BLaER1 (cell line): ENCODE data around the gene OR5L1.

Experiments used
- H3K27ac ChIP-seq: shearing (Covaris generic); formaldehyde crosslinking; 2 replicates; pipeline ENCODE4 v1.8.1; 2022
- H3K27me3 ChIP-seq: shearing (Covaris generic); formaldehyde crosslinking; 2 replicates; pipeline ENCODE4 v1.8.1; 2022
- H3K36me3 ChIP-seq: shearing (Covaris generic); formaldehyde crosslinking; 2 replicates; pipeline ENCODE4 v1.8.1; 2022
- H3K4me1 ChIP-seq: shearing (Covaris generic); formaldehyde crosslinking; 2 replicates; pipeline ENCODE4 v1.8.1; 2022
- H3K4me2 ChIP-seq: shearing (Covaris generic); formaldehyde crosslinking; 2 replicates; pipeline ENCODE4 v1.8.1; 2022
- H3K4me3 ChIP-seq: shearing (Covaris generic); formaldehyde crosslinking; 2 replicates; pipeline ENCODE4 v1.8.1; 2022
- H3K9ac ChIP-seq: shearing (Covaris generic); formaldehyde crosslinking; 2 replicates; pipeline ENCODE4 v1.8.1; 2022
- H3K9me3 ChIP-seq: shearing (Covaris generic); formaldehyde crosslinking; 2 replicates; pipeline ENCODE4 v1.8.1; 2022
- H4K20me1 ChIP-seq: shearing (Covaris generic); formaldehyde crosslinking; 2 replicates; pipeline ENCODE4 v1.8.1; 2022
- Cebpa-rat ChIP-seq: shearing (Covaris generic); IDR thresholded peaks from 2 replicates; pipeline ENCODE4 v1.8.1; 2022

Gene OR5L1

DNA sequence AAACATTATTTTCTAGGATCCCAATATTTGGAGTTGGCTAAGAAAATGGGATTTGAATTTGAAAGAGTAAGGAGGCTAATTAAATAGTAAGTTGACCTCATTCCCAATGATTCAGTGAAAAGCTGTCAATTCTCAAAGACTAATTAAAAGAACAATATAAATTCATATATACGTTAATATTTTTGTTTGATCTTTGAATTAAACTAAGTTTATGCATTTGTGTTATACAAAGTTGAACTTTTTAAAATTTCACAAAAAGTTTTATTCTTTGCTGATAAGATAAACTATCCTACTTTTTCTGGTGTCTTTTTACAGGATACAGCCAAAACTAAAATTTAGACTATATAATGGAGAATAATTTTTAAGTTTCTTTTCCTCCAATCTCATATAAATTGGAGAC is at the start of gene OR5L1:
Gene OR5L1 (plus strand): TSS at position 301 of the 400 bp plus-strand sequence. CDS start 100 bp downstream, outside the sequence.
- no peak for TF ChIP-seq Cebpa-rat
- Histone ChIP-seq H3K27ac (no peak within 1 kb of the TSS), H4K20me1 (no peaks in the 10 kb centered on the region), H3K9me3 (peaks cover 11% of the 10 kb centered on the region), H3K4me1 (no peaks in the 10 kb centered on the region), H3K4me2 (no peak within 1 kb of the TSS), H3K9ac (no peak within 1 kb of the TSS), H3K27me3 (no peaks in the 10 kb centered on the region), H3K4me3 (no peak within 1 kb of the TSS), H3K36me3 (no peaks in the 10 kb centered on the region)

DNA sequence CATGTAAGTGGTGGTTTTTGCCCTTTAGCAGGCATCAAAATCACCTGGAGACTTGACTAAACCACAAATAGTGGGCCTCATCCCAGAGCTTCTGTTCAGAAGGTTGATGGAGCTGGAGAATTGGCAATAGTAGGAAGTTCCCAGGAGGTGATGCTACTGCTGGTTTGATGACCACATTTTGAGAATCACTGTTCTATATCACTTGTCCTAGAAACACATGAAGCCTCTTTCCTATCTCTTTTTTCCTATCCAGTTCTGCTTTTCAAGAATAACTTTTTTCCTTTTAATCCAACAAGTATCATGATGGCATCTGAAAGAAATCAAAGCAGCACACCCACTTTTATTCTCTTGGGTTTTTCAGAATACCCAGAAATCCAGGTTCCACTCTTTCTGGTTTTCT is 38.0 kb upstream of the OR5L1 start, which contains the start of gene OR5D13:
Gene OR5D13 (plus strand): TSS at position 301 of the 400 bp plus-strand sequence. CDS start 0 bp downstream, at position 301.
- Histone ChIP-seq H3K27ac (no peak within 1 kb of the TSS), H3K36me3 (no peaks in the 10 kb centered on the region), H3K27me3 (no peaks in the 10 kb centered on the region), H3K4me1 (no peaks in the 10 kb centered on the region), H3K4me2 (no peak within 1 kb of the TSS), H3K9me3 (no peaks in the 10 kb centered on the region), H4K20me1 (no peaks in the 10 kb centered on the region), H3K4me3 (no peak within 1 kb of the TSS), H3K9ac (no peak within 1 kb of the TSS)
- no peak for TF ChIP-seq Cebpa-rat

DNA sequence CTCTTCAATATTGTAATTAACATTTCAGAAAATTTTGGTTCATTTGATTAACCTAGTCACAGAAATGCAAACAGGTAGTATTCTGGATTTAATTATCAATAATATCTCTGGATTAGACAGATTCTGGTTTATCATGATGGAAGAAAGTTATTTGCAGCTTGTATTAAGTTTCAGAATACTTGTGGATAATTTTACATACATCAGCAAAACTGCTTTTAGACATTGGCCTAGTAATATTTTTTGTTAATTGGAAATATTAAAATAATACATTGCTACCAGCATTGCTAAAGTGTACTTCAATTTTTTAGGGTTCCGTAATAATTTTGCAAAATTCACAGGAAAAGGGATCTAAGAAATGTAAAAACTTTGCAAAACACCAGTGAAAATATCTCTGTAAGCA is 19.6 kb upstream of the OR5L1 start:
- H3K36me3 ChIP-seq = no peaks in the 10 kb centered on the region
- no peaks in the 10 kb centered on the region for H3K9me3 ChIP-seq
- H4K20me1 ChIP-seq = no peaks in the 10 kb centered on the region
- no peak overlapping the region for H3K9ac ChIP-seq
- TF ChIP-seq Cebpa-rat = no peak
- H3K27me3 ChIP-seq = no peaks in the 10 kb centered on the region
- no peak overlapping the region for H3K4me3 ChIP-seq
- no peak overlapping the region for H3K27ac ChIP-seq
- no peaks in the 10 kb centered on the region for H3K4me1 ChIP-seq
- H3K4me2 ChIP-seq = no peak overlapping the region

DNA sequence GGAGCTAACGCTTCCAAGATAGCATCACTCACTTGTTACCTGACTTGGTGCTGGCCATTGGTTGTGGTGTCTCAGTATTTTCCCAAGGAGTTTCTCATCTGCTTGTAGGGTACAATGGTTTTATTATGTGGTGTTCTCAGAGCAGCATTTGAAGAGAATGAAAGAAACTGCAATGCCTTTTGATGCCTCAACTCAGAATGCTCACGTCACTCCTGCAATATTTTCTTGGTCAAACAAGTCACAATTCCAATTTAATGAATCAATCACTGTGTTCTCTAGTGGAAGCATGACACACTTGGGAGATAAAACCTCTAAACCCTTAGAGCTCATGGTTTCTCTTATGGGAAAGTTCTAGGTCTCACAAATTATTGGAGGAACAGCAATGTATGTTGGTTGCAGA is 17.8 kb upstream of the OR5L1 start:
- H3K27ac ChIP-seq = no peak overlapping the region
- no peak for TF ChIP-seq Cebpa-rat
- H3K9me3 ChIP-seq = no peaks in the 10 kb centered on the region
- H3K4me2 ChIP-seq = no peak overlapping the region
- no peaks in the 10 kb centered on the region for H3K36me3 ChIP-seq
- H3K27me3 ChIP-seq = no peaks in the 10 kb centered on the region
- no peaks in the 10 kb centered on the region for H4K20me1 ChIP-seq
- H3K4me1 ChIP-seq = no peaks in the 10 kb centered on the region
- no peak overlapping the region for H3K9ac ChIP-seq
- H3K4me3 ChIP-seq = no peak overlapping the region

DNA sequence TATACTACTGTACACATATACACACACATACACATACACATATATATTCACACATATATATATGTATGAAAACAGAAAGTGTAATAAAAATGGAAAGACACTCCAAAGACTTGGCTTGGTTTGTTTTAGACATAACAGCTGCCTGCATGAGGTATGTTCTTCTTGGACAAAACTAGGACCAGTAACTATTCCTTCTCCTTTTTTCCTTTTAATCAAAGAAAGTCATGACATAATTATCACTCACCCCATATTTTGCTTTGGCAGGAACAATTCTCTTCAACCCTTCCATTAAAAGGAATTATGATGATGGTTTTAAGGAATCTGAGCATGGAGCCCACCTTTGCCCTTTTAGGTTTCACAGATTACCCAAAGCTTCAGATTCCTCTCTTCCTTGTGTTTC is 15.9 kb upstream of the OR5L1 start, which contains the start of gene OR5D14:
Gene OR5D14 (plus strand): TSS at position 301 of the 400 bp plus-strand sequence. CDS start 0 bp downstream, at position 301.
- H3K9me3 ChIP-seq = no peaks in the 10 kb centered on the region
- H4K20me1 ChIP-seq = no peaks in the 10 kb centered on the region
- no peaks in the 10 kb centered on the region for H3K36me3 ChIP-seq
- H3K4me2 ChIP-seq = no peak within 1 kb of the TSS
- no peak within 1 kb of the TSS for H3K27ac ChIP-seq
- no peaks in the 10 kb centered on the region for H3K27me3 ChIP-seq
- H3K9ac ChIP-seq = no peak within 1 kb of the TSS
- H3K4me3 ChIP-seq = no peak within 1 kb of the TSS
- TF ChIP-seq Cebpa-rat = no peak
- H3K4me1 ChIP-seq = no peaks in the 10 kb centered on the region

DNA sequence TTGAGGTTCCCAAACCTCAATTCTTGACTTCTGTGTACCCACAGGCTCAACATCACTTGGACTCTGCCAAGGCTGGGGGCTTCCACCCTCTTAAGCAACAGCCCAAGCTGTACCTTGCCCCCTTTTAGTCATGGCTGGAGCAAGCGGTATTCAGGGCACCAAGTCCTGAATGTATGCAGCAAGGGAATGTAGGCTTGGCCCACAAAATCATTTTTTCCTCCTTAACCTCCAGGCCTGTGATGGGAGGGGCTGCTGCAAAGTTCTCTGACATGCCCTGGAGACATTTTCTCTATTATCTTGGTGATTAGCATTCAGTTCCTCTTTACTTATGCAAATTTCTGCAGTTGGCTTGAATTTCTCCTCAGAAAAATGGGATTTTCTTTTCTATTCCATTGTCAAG is 4.9 kb upstream of the OR5L1 start:
- Histone ChIP-seq H3K27ac (no peak overlapping the region), H4K20me1 (no peaks in the 10 kb centered on the region), H3K27me3 (no peaks in the 10 kb centered on the region), H3K4me1 (no peaks in the 10 kb centered on the region), H3K4me2 (no peak overlapping the region), H3K4me3 (no peak overlapping the region), H3K36me3 (no peaks in the 10 kb centered on the region), H3K9me3 (peaks cover 20% of the 10 kb centered on the region), H3K9ac (no peak overlapping the region)
- no peak for TF ChIP-seq Cebpa-rat

DNA sequence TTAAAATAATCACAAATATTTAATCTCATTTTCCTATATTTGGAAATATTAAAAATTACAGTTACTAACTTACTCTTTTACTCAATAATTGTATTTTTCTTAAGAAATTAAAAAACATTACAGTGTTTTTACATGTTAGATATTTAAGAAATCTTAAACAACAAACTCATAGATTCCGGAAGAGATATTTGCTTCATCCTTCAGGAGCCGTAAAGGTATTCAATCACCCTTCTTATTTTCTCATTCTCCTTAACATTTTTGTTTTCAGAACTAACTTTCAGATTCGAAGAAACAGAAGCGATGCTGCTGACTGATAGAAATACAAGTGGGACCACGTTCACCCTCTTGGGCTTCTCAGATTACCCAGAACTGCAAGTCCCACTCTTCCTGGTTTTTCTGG is 8.2 kb downstream of the OR5L1 start, which contains the start of gene OR5D18:
Gene OR5D18 (plus strand): TSS at position 301 of the 400 bp plus-strand sequence. CDS start 0 bp downstream, at position 301.
- Histone ChIP-seq H3K4me3 (no peak within 1 kb of the TSS), H3K4me2 (no peak within 1 kb of the TSS), H3K27ac (no peak within 1 kb of the TSS), H3K36me3 (no peaks in the 10 kb centered on the region), H3K4me1 (no peaks in the 10 kb centered on the region), H3K9ac (no peak within 1 kb of the TSS), H3K27me3 (no peaks in the 10 kb centered on the region), H4K20me1 (no peaks in the 10 kb centered on the region), H3K9me3 (no peaks in the 10 kb centered on the region)
- TF ChIP-seq Cebpa-rat = no peak

DNA sequence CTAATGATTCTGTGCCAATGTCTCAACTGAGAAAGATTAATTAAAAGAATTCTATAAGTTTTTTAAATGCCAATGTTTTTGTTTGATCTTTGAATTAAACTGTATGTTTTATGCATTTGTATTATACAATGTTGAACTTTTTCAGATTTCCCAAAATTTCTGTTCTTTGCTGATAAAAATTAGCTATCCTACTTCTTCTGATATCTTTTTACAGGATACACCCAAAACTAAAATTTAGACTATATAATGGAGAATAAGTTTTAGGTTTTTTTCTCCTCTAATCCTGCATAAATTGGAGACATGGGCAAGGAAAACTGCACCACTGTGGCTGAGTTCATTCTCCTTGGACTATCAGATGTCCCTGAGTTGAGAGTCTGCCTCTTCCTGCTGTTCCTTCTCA is 15.8 kb downstream of the OR5L1 start, which contains the start of gene OR5L2:
Gene OR5L2 (plus strand): TSS at position 301 of the 400 bp plus-strand sequence. CDS start 0 bp downstream, at position 301.
- no peaks in the 10 kb centered on the region for H3K36me3 ChIP-seq
- no peak within 1 kb of the TSS for H3K4me3 ChIP-seq
- no peak within 1 kb of the TSS for H3K27ac ChIP-seq
- H3K4me1 ChIP-seq = no peaks in the 10 kb centered on the region
- no peak within 1 kb of the TSS for H3K4me2 ChIP-seq
- no peaks in the 10 kb centered on the region for H4K20me1 ChIP-seq
- H3K27me3 ChIP-seq = no peaks in the 10 kb centered on the region
- no peaks in the 10 kb centered on the region for H3K9me3 ChIP-seq
- H3K9ac ChIP-seq = no peak within 1 kb of the TSS
- TF ChIP-seq Cebpa-rat = no peak

DNA sequence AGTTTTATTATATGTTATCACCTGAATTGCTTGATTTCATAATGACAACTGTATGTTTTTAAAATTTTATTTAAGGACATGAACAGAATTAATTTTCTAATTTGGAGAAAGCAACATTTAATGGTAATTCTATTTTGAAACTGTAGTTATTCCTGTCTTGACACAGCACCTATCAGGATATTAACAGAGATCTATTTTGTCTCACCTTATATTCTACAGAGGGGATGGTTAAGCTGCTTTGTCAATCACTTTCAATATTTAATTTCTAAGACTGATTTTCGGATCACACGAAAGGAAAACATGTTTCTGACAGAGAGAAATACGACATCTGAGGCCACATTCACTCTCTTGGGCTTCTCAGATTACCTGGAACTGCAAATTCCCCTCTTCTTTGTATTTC is 27.3 kb downstream of the OR5L1 start, which contains the start of gene OR5D16:
Gene OR5D16 (plus strand): TSS at position 301 of the 400 bp plus-strand sequence. CDS start 0 bp downstream, at position 301.
- Histone ChIP-seq H3K36me3 (no peaks in the 10 kb centered on the region), H4K20me1 (no peaks in the 10 kb centered on the region), H3K4me3 (no peak within 1 kb of the TSS), H3K9me3 (peaks cover 5% of the 10 kb centered on the region; the same call in 1 of the 2 replicates), H3K4me1 (no peaks in the 10 kb centered on the region), H3K9ac (no peak within 1 kb of the TSS), H3K4me2 (no peak within 1 kb of the TSS), H3K27ac (no peak within 1 kb of the TSS), H3K27me3 (no peaks in the 10 kb centered on the region)
- no peak for TF ChIP-seq Cebpa-rat

DNA sequence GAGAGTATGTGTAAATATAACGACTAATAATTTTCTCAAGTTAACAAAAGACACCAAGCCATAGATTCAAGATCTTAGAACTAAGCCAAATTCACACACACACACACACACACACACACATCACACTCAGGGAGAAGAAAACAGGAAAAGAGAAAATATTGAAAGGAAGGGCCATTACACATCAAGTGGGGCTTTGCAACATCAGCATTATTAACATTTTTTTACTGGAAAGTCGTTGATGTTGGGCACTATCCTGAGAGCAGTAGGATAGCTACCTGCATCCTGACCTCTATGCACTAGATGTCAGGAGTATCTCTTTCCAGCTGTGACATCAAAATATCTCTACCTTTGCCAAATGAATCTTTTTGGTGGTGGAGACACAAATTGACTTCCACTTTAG is 36.3 kb downstream of the OR5L1 start:
- Histone ChIP-seq H3K27me3 (no peaks in the 10 kb centered on the region), H3K9ac (no peak overlapping the region), H3K4me1 (no peaks in the 10 kb centered on the region), H3K9me3 (no peaks in the 10 kb centered on the region), H3K27ac (no peak overlapping the region), H3K36me3 (no peaks in the 10 kb centered on the region), H3K4me2 (no peak overlapping the region), H4K20me1 (no peaks in the 10 kb centered on the region), H3K4me3 (no peak overlapping the region)
- no peak for TF ChIP-seq Cebpa-rat

DNA sequence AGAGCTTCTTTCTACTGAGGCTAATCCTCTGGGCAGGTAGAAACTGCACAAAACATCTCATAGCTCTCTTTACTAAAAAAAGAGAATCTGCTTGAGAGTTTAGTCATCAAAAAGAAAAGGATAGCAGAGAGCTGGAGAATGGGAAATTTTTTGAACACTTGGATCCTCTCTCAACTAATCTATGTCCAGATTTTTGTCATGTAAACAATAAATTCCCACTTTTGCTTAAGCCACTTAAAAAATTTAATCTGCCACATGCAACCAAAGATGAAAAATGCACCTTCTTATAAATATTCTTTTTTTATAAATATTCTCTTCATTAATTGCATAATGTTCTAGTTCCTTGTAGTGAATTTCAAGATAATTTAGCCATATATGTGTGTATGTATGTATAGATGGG is 37.9 kb downstream of the OR5L1 start:
- Histone ChIP-seq H3K9me3 (no peaks in the 10 kb centered on the region), H3K4me2 (no peak overlapping the region), H3K27ac (no peak overlapping the region), H3K4me3 (no peak overlapping the region), H3K27me3 (no peaks in the 10 kb centered on the region), H3K9ac (no peak overlapping the region), H3K4me1 (no peaks in the 10 kb centered on the region), H4K20me1 (no peaks in the 10 kb centered on the region), H3K36me3 (no peaks in the 10 kb centered on the region)
- no peak for TF ChIP-seq Cebpa-rat
